Tibial nerve (tissue), 4 donors: ENCODE measurements around the gene TAS2R60. TPM values are rescaled to one million over a fixed set of nuclear protein-coding genes. Genes with fewer than 3 reads are reported as not detected.

ENCODE experiments used
- DNase-seq, 2 donors: peaks; one replicate each; pipeline ENCODE4 v3.0.0-alpha.2; 2019; ENCODE audit warnings: low spot score in 2 of 2
- H3K27ac ChIP-seq, 4 donors: fragments of 200-600 bp; sonication (generic) in 3 of 4; one replicate each; pipeline ENCODE4 v1.5.1; 2017 to 2019; ENCODE audit warnings: mild to moderate bottlenecking in 1 of 4
- H3K27me3 ChIP-seq, 2 donors: fragments of 200-600 bp; sonication (generic) in 1 of 2; one replicate each; pipeline versions ENCODE4 v1.5.1 to v1.6.0; 2017 to 2019
- H3K36me3 ChIP-seq, 3 donors: fragments of 200-600 bp; sonication (generic); one replicate each; pipeline ENCODE4 v1.5.1; 2018 to 2019
- H3K4me1 ChIP-seq, 4 donors: fragments of 200-600 bp; sonication (generic) in 3 of 4; one replicate each; pipeline ENCODE4 v1.5.1; 2017 to 2019
- H3K4me3 ChIP-seq, 4 donors: fragments of 200-600 bp; sonication (generic) in 3 of 4; one replicate each; pipeline ENCODE4 v1.5.1; 2017 to 2019; ENCODE audit warnings: mild to moderate bottlenecking in 1 of 4, moderate library complexity in 1 of 4
- H3K9me3 ChIP-seq, 4 donors: fragments of 200-600 bp; sonication (generic) in 3 of 4; one replicate each; pipeline ENCODE4 v1.5.1; 2017 to 2019
- EP300 ChIP-seq, 2 donors: sonication (generic); formaldehyde crosslinking; IDR thresholded peaks; one replicate each; pipeline ENCODE4 v1.6.1; 2017; ENCODE audit warnings: antibody characterized with exemption in 2 of 2, mild to moderate bottlenecking in 1 of 2
- POLR2A ChIP-seq, 2 donors: fragments of 450-650 bp; IDR thresholded peaks; one replicate each; pipeline ENCODE4 v1.6.1; 2017; ENCODE audit warnings: antibody characterized with exemption in 2 of 2, mild to moderate bottlenecking in 2 of 2, moderate library complexity in 2 of 2
- WGBS, 2 donors: methylation state at CpG; one replicate each; pipeline ENCODE4 v1.1.5; 2018; 5-methylcytosine and 5-hydroxymethylcytosine counted together
- total RNA-seq, 4 donors: library from RNA; depleted of rRNA; stranded (reverse); fragments of >200 nt; gene quantifications; one replicate each; pipeline ENCODE4 v1.1.0, GENCODE V29; 2016
- TF ChIP-seq, protein P1 (sequence below), 5 experiments: fragments of 200-600 bp in 3 of 5; fragments of 450-650 bp in 2 of 5; sonication (generic) in 3 of 5; IDR thresholded peaks; one replicate each; pipeline ENCODE4 v1.5.1; 2016 to 2019; ENCODE audit warnings: antibody characterized with exemption in 5 of 5, mild to moderate bottlenecking in 3 of 5, moderate library complexity in 2 of 5

Gene TAS2R60
- total RNA-seq, 4 donors from 2014 or later, result not detected

DNA sequence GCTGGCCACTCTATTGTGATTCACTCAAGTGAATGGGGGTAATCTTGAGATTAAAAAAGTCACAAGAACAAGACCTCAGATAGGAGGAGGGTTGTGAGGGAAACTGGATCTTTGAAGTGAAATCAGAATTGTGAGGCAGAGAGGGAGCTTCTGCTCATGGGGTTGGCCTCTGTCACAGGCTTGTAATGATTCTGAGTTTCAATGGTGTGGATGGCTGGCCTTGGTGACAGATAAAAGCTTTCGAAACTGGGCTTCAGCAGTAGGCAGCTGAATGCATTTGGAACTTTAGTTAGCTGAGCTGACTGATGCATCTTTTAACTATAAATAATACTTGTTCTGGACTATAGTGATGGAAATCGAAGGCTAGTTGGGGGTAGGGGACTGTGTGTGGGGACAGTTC, 12.2 kb downstream of the TAS2R60 start:
- Histone ChIP-seq H3K36me3 (no peaks in the 10 kb centered on the region), H3K27ac (no peak overlapping the region), H3K4me1 (no peaks in the 10 kb centered on the region), H3K9me3 (no peaks in the 10 kb centered on the region), H3K4me3 (no peak overlapping the region), H3K27me3 (no peaks in the 10 kb centered on the region)
- 83 to 90% methylated on average over 2 of the region's 2 CpGs for WGBS, 2 donors
- TF ChIP-seq POLR2A (IDR thresholded peaks at IDR 0.05) (no peak), EP300 (IDR thresholded peaks at IDR 0.05) (no peak)
- TF ChIP-seq, protein P1, sequence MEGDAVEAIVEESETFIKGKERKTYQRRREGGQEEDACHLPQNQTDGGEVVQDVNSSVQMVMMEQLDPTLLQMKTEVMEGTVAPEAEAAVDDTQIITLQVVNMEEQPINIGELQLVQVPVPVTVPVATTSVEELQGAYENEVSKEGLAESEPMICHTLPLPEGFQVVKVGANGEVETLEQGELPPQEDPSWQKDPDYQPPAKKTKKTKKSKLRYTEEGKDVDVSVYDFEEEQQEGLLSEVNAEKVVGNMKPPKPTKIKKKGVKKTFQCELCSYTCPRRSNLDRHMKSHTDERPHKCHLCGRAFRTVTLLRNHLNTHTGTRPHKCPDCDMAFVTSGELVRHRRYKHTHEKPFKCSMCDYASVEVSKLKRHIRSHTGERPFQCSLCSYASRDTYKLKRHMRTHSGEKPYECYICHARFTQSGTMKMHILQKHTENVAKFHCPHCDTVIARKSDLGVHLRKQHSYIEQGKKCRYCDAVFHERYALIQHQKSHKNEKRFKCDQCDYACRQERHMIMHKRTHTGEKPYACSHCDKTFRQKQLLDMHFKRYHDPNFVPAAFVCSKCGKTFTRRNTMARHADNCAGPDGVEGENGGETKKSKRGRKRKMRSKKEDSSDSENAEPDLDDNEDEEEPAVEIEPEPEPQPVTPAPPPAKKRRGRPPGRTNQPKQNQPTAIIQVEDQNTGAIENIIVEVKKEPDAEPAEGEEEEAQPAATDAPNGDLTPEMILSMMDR (IDR thresholded peaks at IDR 0.05), result no peak
- DNase-seq, result no peak

DNA sequence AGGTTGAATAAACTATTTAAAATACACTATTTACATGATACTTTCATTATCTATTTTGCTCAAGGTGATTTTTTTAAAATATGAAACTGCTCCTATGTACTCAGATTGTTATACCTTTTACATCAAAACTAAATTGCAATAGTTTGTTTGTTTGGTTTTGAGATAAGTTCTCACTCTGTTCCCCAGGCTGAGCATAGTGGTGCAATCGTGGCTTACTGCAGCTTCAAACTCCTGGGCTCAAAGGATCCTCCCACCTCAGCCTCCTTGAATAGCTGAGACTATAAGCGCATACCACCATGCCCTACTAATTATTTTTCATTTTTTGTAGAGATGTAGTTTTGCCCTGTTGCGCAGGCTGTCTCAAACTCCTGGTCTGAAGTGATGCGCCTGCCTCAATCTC, 12.7 kb downstream of the TAS2R60 start:
- DNase-seq, result no peak
- no peaks in the 10 kb centered on the region for H3K4me1 ChIP-seq
- no peaks in the 10 kb centered on the region for H3K9me3 ChIP-seq
- H3K27ac ChIP-seq, result no peak overlapping the region
- no peak overlapping the region for H3K4me3 ChIP-seq
- WGBS, 2 donors, result 88 to 89% methylated on average over 4 of the region's 4 CpGs
- no peaks in the 10 kb centered on the region for H3K36me3 ChIP-seq
- TF ChIP-seq POLR2A (IDR thresholded peaks at IDR 0.05) (no peak), EP300 (IDR thresholded peaks at IDR 0.05) (no peak)
- TF ChIP-seq, protein P1 (IDR thresholded peaks at IDR 0.05), result no peak
- no peaks in the 10 kb centered on the region for H3K27me3 ChIP-seq

DNA sequence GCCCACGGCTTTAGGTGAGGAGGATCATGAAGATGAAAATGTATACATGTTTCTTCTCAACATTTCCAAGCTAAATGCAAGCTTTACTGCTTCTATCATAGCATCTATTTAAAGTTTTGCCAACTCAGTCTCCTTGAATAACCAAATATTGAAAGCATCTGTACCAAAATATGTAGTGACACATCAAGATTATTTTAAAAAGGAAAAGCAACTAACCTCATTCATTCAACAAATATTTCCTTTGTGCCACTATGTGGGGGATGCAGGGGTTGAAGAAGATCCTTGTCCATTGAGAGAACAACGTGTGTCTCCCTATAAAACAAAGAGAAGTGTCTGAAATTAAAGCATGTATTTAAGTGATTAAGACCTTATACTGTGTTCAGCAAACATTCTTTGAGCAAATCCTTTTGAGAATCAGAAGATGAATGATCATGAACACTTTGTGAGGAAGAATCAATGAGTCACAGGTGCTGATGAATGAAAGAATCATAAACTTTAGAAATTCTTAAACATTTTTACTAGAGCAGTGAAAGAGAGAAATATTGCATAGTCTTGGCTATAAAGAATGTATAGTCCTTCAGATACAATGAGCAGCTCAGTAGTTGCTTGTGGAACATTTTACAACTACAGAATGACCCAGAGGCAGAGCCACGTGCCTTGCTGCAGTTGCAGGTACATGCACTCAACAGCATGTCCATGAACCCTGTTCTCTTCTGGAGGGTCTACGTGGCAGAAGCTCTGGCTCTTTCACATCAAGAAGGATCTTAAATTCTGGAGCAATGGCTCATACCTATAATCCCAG, 13.9 kb downstream of the TAS2R60 start:
- Histone ChIP-seq H3K9me3 (no peaks in the 10 kb centered on the region), H3K4me1 (no peaks in the 10 kb centered on the region), H3K27ac (no peak overlapping the region), H3K4me3 (no peak overlapping the region), H3K36me3 (no peaks in the 10 kb centered on the region), H3K27me3 (no peaks in the 10 kb centered on the region)
- no peak for DNase-seq
- TF ChIP-seq EP300 (IDR thresholded peaks at IDR 0.05) (no peak), POLR2A (IDR thresholded peaks at IDR 0.05) (no peak)
- TF ChIP-seq, protein P1 (IDR thresholded peaks at IDR 0.05), result no peak
- WGBS, 2 donors, result 61 to 69% methylated on average over 4 of the region's 4 CpGs

DNA sequence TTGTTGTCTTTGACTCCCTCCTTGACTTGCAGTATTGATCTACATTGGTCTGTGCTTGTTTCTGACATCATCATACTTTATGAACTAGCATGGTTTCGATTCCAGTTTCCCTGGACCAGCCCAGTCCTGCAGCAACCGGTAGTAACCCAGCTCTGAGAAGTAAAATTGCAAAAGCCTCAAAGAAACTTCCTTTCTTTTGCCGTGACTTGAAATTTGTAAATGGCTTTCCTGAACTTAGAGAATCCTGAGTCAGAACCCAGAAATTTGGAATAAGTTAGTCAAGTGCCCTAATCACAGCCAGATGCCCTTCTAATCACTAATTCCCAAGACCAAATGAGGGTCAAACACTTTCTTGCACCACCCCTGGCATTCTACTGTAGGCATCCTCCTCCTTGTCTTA, 15.0 kb downstream of the TAS2R60 start:
- peak in 1 of 2 donors; percentile 31 for DNase-seq
- Histone ChIP-seq H3K27me3 (no peaks in the 10 kb centered on the region), H3K9me3 (no peaks in the 10 kb centered on the region), H3K4me3 (no peak overlapping the region), H3K27ac (no peak overlapping the region), H3K4me1 (no peaks in the 10 kb centered on the region), H3K36me3 (no peaks in the 10 kb centered on the region)
- WGBS, 2 donors, result 77 to 78% methylated on average over 3 of the region's 3 CpGs
- TF ChIP-seq EP300 (IDR thresholded peaks at IDR 0.05), result peak in 1 of 2 donors; percentile 17
- TF ChIP-seq POLR2A (IDR thresholded peaks at IDR 0.05), result no peak

DNA sequence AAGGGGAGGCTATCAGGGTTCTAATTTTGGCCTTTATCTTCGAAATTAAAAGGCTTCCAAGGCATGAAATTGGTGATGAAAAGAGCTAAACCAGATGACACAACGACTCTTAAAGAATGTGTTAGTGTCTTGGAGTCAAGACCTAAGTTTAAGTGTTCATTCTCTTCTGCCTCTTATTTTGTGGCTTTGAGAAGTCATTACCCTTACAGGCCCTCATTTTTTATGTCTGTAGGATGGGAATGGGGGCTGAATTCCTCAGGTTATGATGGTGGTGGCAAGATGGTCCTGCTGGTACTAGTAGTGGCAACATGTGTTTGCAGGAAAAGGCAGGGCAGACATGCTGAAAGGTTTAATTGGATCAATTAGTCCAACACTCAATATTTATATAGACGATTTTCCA, 15.4 kb downstream of the TAS2R60 start:
- DNase-seq, result no peak
- no peak for TF ChIP-seq EP300 (IDR thresholded peaks at IDR 0.05)
- TF ChIP-seq, protein P1 (IDR thresholded peaks at IDR 0.05), result no peak
- no peak for TF ChIP-seq POLR2A (IDR thresholded peaks at IDR 0.05)
- H3K27ac ChIP-seq, result no peak overlapping the region
- no peaks in the 10 kb centered on the region for H3K36me3 ChIP-seq
- H3K27me3 ChIP-seq, result no peaks in the 10 kb centered on the region
- H3K4me1 ChIP-seq, result no peaks in the 10 kb centered on the region
- no peak overlapping the region for H3K4me3 ChIP-seq
- WGBS, 2 donors, result 74 to 77% methylated on average over 3 of the region's 3 CpGs
- H3K9me3 ChIP-seq, result no peaks in the 10 kb centered on the region
